Measurements from ENCODE around the gene HSH2D. TPM values are rescaled to one million over a fixed set of nuclear protein-coding genes. Genes with fewer than 3 reads are reported as not detected.
"Not testable (repeated sequence)": the region's sequence is repeated elsewhere in the genome, so short reads cannot be mapped to it uniquely, and the experiment has no call there.

HSH2D gene
- total RNA-seq, 1 donor from 2014 or later: not detected

GRCh38 chr19:16119075-16119857 lies 24.2 kb upstream of the HSH2D start:
- DNase-seq (ENCODE audit: low read depth, low spot score): not testable (repeated sequence)

GRCh38 chr19:16121141-16121540 lies 22.3 kb upstream of the HSH2D start:
- DNase-seq (ENCODE audit: low read depth, low spot score): no peak

- DNase-seq (ENCODE audit: low read depth, low spot score): no peak
Observed at GRCh38 chr19:16121967-16122366, 21.5 kb upstream of the HSH2D start.

GRCh38 chr19:16124953-16125352 lies 18.5 kb upstream of the HSH2D start:
- no peak for DNase-seq (ENCODE audit: low read depth, low spot score)

- no peak for DNase-seq (ENCODE audit: low read depth, low spot score)
Observed at GRCh38 chr19:16125737-16126495, 17.6 kb upstream of the HSH2D start.

GRCh38 chr19:16127080-16127479 lies 16.4 kb upstream of the HSH2D start:
- DNase-seq (ENCODE audit: low read depth, low spot score): no peak

- no peak for DNase-seq (ENCODE audit: low read depth, low spot score)
Observed at GRCh38 chr19:16127776-16128371, 15.6 kb upstream of the HSH2D start.

GRCh38 chr19:16131648-16132047 lies 11.8 kb upstream of the HSH2D start:
- DNase-seq (ENCODE audit: low read depth, low spot score): no peak

GRCh38 chr19:16133818-16134217 lies 9.7 kb upstream of the HSH2D start:
- no peak for DNase-seq (ENCODE audit: low read depth, low spot score)

- DNase-seq (ENCODE audit: low read depth, low spot score): no peak
Observed at GRCh38 chr19:16134510-16134909, 9.0 kb upstream of the HSH2D start.

GRCh38 chr19:16135430-16136127 lies 7.9 kb upstream of the HSH2D start:
- no peak for DNase-seq (ENCODE audit: low read depth, low spot score)

- DNase-seq (ENCODE audit: low read depth, low spot score): no peak
Observed at GRCh38 chr19:16136185-16136999, 7.1 kb upstream of the HSH2D start.

- no peak for DNase-seq (ENCODE audit: low read depth, low spot score)
Observed at GRCh38 chr19:16139752-16140151, 3.7 kb upstream of the HSH2D start.

GRCh38 chr19:16141043-16141442 lies 2.4 kb upstream of the HSH2D start:
- DNase-seq (ENCODE audit: low read depth, low spot score): no peak

GRCh38 chr19:16142032-16142580 lies 1.4 kb upstream of the HSH2D start:
- no peak for DNase-seq (ENCODE audit: low read depth, low spot score)

- DNase-seq (ENCODE audit: low read depth, low spot score): no peak
Observed at GRCh38 chr19:16144216-16144581, 714 bp downstream of the HSH2D start.

- DNase-seq (ENCODE audit: low read depth, low spot score): no peak
Observed at GRCh38 chr19:16146112-16146511, 2.6 kb downstream of the HSH2D start.

GRCh38 chr19:16148443-16149229 lies 5.2 kb downstream of the HSH2D start:
- DNase-seq (ENCODE audit: low read depth, low spot score): no peak

GRCh38 chr19:16153582-16154336 lies 10.3 kb downstream of the HSH2D start:
- DNase-seq (ENCODE audit: low read depth, low spot score): no peak

Measured in pulmonary artery endothelial cell (primary cell).